Central memory CD8-positive, alpha-beta T cell (primary cell): Measurements from ENCODE around the gene SPATA20.

Experiments used
- ATAC-seq: fragments of 150-1000 bp; cut with Tn5 transposase; replicated peaks from 2 replicates; pipeline ENCODE4 v1.10.0; 2022; ENCODE audit warnings: mild to moderate bottlenecking, moderate FRiP score, moderate number of reproducible peaks; ENCODE audit not compliant: poor library complexity, severe bottlenecking; ENCODE audit errors: extremely low read depth
- DNase-seq, 2 donors: peaks; one replicate each; pipeline ENCODE4 v3.0.0; 2021; ENCODE audit warnings: low spot score in 2 of 2
- H3K27ac Mint-ChIP-seq: one replicate; pipeline ENCODE4 v1.8.0; 2022; ENCODE audit warnings: low read depth, mild to moderate bottlenecking, moderate library complexity, mixed read lengths
- H3K27me3 Mint-ChIP-seq: one replicate; pipeline ENCODE4 v1.8.0; 2022; ENCODE audit warnings: mixed read lengths
- H3K36me3 Mint-ChIP-seq: one replicate; pipeline ENCODE4 v1.8.0; 2022; ENCODE audit warnings: mild to moderate bottlenecking, moderate library complexity, mixed read lengths; ENCODE audit not compliant: insufficient read depth
- H3K4me1 Mint-ChIP-seq: one replicate; pipeline ENCODE4 v1.8.0; 2022; ENCODE audit warnings: mixed read lengths
- H3K4me3 Mint-ChIP-seq: one replicate; pipeline ENCODE4 v1.8.0; 2022; ENCODE audit warnings: mild to moderate bottlenecking, moderate library complexity, mixed read lengths
- H3K9me3 Mint-ChIP-seq: one replicate; pipeline ENCODE4 v1.8.0; 2022; ENCODE audit warnings: mixed read lengths

SPATA20 gene

GRCh38 chr17:50594892-50595291 is 47.9 kb downstream of the SPATA20 start:
- no peaks in the 10 kb centered on the region for H3K36me3 Mint-ChIP-seq
- no peaks in the 10 kb centered on the region for H3K4me1 Mint-ChIP-seq
- H3K4me3 Mint-ChIP-seq = no peak overlapping the region
- DNase-seq (no peak), ATAC-seq (no peak)
- H3K27ac Mint-ChIP-seq = no peak overlapping the region
- peaks cover 26% of the 10 kb centered on the region for H3K27me3 Mint-ChIP-seq
- H3K9me3 Mint-ChIP-seq = no peaks in the 10 kb centered on the region

GRCh38 chr17:50596191-50597037 is 49.4 kb downstream of the SPATA20 start:
- no peak overlapping the region for H3K27ac Mint-ChIP-seq
- no peaks in the 10 kb centered on the region for H3K9me3 Mint-ChIP-seq
- DNase-seq (no peak), ATAC-seq (no peak)
- H3K36me3 Mint-ChIP-seq = no peaks in the 10 kb centered on the region
- H3K27me3 Mint-ChIP-seq = peaks cover 29% of the 10 kb centered on the region
- H3K4me1 Mint-ChIP-seq = no peaks in the 10 kb centered on the region
- H3K4me3 Mint-ChIP-seq = no peak overlapping the region

- ATAC-seq = no peak
- no peak overlapping the region for H3K27ac Mint-ChIP-seq
These were observed 51.5 kb downstream of the SPATA20 start for GRCh38 chr17:50598487-50598886.

GRCh38 chr17:50599606-50600005 is 52.6 kb downstream of the SPATA20 start:
- no peak overlapping the region for H3K27ac Mint-ChIP-seq
- no peak overlapping the region for H3K4me3 Mint-ChIP-seq
- H3K36me3 Mint-ChIP-seq = no peaks in the 10 kb centered on the region
- no peaks in the 10 kb centered on the region for H3K4me1 Mint-ChIP-seq
- ATAC-seq = no peak
- H3K27me3 Mint-ChIP-seq = peaks cover 48% of the 10 kb centered on the region
- no peaks in the 10 kb centered on the region for H3K9me3 Mint-ChIP-seq
- DNase-seq = no peak

More at GRCh38 chr17:50598487-50598886, 51.5 kb downstream of the SPATA20 start:
- peaks cover 41% of the 10 kb centered on the region for H3K27me3 Mint-ChIP-seq
- no peaks in the 10 kb centered on the region for H3K36me3 Mint-ChIP-seq
- no peaks in the 10 kb centered on the region for H3K9me3 Mint-ChIP-seq
- no peaks in the 10 kb centered on the region for H3K4me1 Mint-ChIP-seq
- no peak overlapping the region for H3K4me3 Mint-ChIP-seq
- no peak for DNase-seq

- no peaks in the 10 kb centered on the region for H3K36me3 Mint-ChIP-seq
- H3K27me3 Mint-ChIP-seq = peaks cover 51% of the 10 kb centered on the region
These were observed 54.9 kb downstream of the SPATA20 start for GRCh38 chr17:50601823-50602375.

GRCh38 chr17:50602836-50603235 is 55.9 kb downstream of the SPATA20 start:
- no peaks in the 10 kb centered on the region for H3K36me3 Mint-ChIP-seq

More at GRCh38 chr17:50601823-50602375, 54.9 kb downstream of the SPATA20 start:
- Mint-ChIP-seq H3K9me3 (no peaks in the 10 kb centered on the region), H3K4me1 (no peaks in the 10 kb centered on the region), H3K4me3 (no peak overlapping the region), H3K27ac (no peak overlapping the region)
- DNase-seq = no peak
- ATAC-seq = no peak

GRCh38 chr17:50603340-50603739 is 56.4 kb downstream of the SPATA20 start:
- Mint-ChIP-seq H3K27me3 (peaks cover 51% of the 10 kb centered on the region), H3K27ac (no peak overlapping the region), H3K4me3 (no peak overlapping the region), H3K4me1 (no peaks in the 10 kb centered on the region), H3K36me3 (no peaks in the 10 kb centered on the region), H3K9me3 (no peaks in the 10 kb centered on the region)
- ATAC-seq (no peak), DNase-seq (no peak)

More at GRCh38 chr17:50602836-50603235, 55.9 kb downstream of the SPATA20 start:
- Mint-ChIP-seq H3K4me1 (no peaks in the 10 kb centered on the region), H3K27ac (no peak overlapping the region), H3K9me3 (no peaks in the 10 kb centered on the region), H3K4me3 (no peak overlapping the region), H3K27me3 (peaks cover 51% of the 10 kb centered on the region)
- DNase-seq = no peak
- no peak for ATAC-seq

GRCh38 chr17:50604513-50604912 is 57.5 kb downstream of the SPATA20 start:
- H3K27me3 Mint-ChIP-seq = peaks cover 63% of the 10 kb centered on the region
- H3K4me3 Mint-ChIP-seq = no peak overlapping the region
- H3K27ac Mint-ChIP-seq = no peak overlapping the region
- H3K4me1 Mint-ChIP-seq = no peaks in the 10 kb centered on the region
- H3K9me3 Mint-ChIP-seq = no peaks in the 10 kb centered on the region
- ATAC-seq = no peak
- DNase-seq = no peak
- H3K36me3 Mint-ChIP-seq = peaks cover 2% of the 10 kb centered on the region

GRCh38 chr17:50605429-50605828 is 58.5 kb downstream of the SPATA20 start:
- ATAC-seq = no peak
- H3K27ac Mint-ChIP-seq = no peak overlapping the region
- no peaks in the 10 kb centered on the region for H3K9me3 Mint-ChIP-seq
- no peaks in the 10 kb centered on the region for H3K4me1 Mint-ChIP-seq
- H3K36me3 Mint-ChIP-seq = peaks cover 2% of the 10 kb centered on the region
- H3K27me3 Mint-ChIP-seq = peaks cover 72% of the 10 kb centered on the region
- DNase-seq = no peak
- H3K4me3 Mint-ChIP-seq = no peak overlapping the region
